H1 (cell line): Measurements from ENCODE around the gene MPP3. TPM values are rescaled to one million over a fixed set of nuclear protein-coding genes. Genes with fewer than 3 reads are reported as not detected.

Source experiments
- CTCF ChIP-seq, 3 experiments: IDR thresholded peaks; 1 replicate in 2 of 3; 2 replicates in 1 of 3; pipeline versions ENCODE4 v1.5.1 to v1.6.1; 2011; ENCODE audit warnings: low read length in 3 of 3, mild to moderate bottlenecking in 3 of 3, inconsistent platforms in 2 of 3, low read depth in 1 of 3, moderate library complexity in 1 of 3; ENCODE audit not compliant: insufficient read depth in 1 of 3; ENCODE audit errors: control extremely low read depth in 1 of 3
- polyA plus RNA-seq, 7 experiments: library from polyadenylated mRNA; depleted of rRNA in 3 of 7; stranded (reverse) in 5 of 7; unstranded in 2 of 7; fragments of >200 nt in 5 of 7; fragments of 200-250 nt in 2 of 7; gene quantifications; 1 replicate in 5 of 7; 2 replicates in 1 of 7; 4 replicates in 1 of 7; pipeline versions ENCODE4 v1.2.1 to v1.2.3, GENCODE V29; 2011 to 2013; ENCODE audit warnings: missing spikeins in 2 of 7, mixed read lengths in 2 of 7
- total RNA-seq: library from RNA; stranded (reverse); fragmentation: NEBNext Ultra II Directional; extraction: Animal tissue kit (Norgen Biotek cat#: 25700); gene quantifications from 2 replicates; pipeline ENCODE4 v1.2.1, GENCODE V29; 2021

The MPP3 gene
- total and polyA plus RNA-seq, 2 of the 8 experiments (the other 6 are each of a cell fraction or from before 2014, with no cell fraction given), result 3.1 to 6.1 TPM

GRCh38 chr17:43816336-43817320, 16.3 kb downstream of the MPP3 start (continued):
- no peak for TF ChIP-seq CTCF (IDR thresholded peaks at IDR 0.05; ENCODE audit: control extremely low read depth in 1 of 3, insufficient read depth in 1 of 3, low read depth in 1 of 3, low read length in 3 of 3)
